ENCODE data around the gene SLC7A8.

- TF ChIP-seq CTCF (IDR thresholded peaks at IDR 0.05) (no peak), POLR2AphosphoS5 (IDR thresholded peaks at IDR 0.05) (no peak), POLR2A (IDR thresholded peaks at IDR 0.05) (no peak)
These were observed 85.7 kb downstream of the SLC7A8 start for GRCh38 chr14:23097786-23098185.

All from suprapubic skin (tissue), 4 donors.